ENCODE data around the gene RAP1GAP. TPM values are rescaled to one million over a fixed set of nuclear protein-coding genes. Genes with fewer than 3 reads are reported as not detected.

Gene RAP1GAP
- total RNA-seq, 2 experiments from 2014 or later = 1.3 to 1.6 TPM

DNA sequence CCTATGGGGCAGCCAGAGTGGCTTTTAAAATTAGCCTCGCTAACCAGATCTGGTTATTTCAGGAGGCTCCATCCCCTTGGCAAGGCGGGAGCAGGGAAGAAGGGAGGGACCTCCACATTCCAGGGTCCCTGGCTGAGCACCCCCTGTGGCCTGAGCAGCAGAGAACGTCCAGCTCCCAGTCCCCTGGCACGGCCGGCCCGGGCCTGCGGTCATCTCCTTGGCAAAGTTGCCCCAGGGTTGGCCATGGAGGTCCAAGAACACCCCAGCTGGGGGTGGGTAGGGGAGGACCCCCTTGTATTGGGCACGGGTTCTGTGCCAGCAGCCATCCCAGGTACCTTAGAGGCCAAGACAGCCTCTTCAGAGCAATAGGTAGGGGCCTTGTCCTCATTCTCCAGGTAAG is 75.9 kb downstream of the RAP1GAP start:
- TF ChIP-seq CTCF (IDR thresholded peaks at IDR 0.05) = no peak
- ATAC-seq (no peak), DNase-seq (no peak)
- Mint-ChIP-seq H3K36me3 (ENCODE audit: low read depth) (no peaks in the 10 kb centered on the region), H3K27me3 (peaks cover 2% of the 10 kb centered on the region), H3K27ac (no peak overlapping the region), H3K9me3 (no peaks in the 10 kb centered on the region), H3K4me3 (no peak overlapping the region), H3K4me1 (ENCODE audit: low read depth) (peaks cover 4% of the 10 kb centered on the region)
- CTCF ChIA-PET = no interaction called here
- intact Hi-C loops (cut with micrococcal nuclease) = no loop called here
- POLR2A ChIA-PET = no interaction called here

- H3K36me3 Mint-ChIP-seq (ENCODE audit: low read depth) = no peaks in the 10 kb centered on the region
- no peak overlapping the region for H3K4me3 Mint-ChIP-seq
- POLR2A ChIA-PET = no interaction called here
- peaks cover 4% of the 10 kb centered on the region for H3K4me1 Mint-ChIP-seq (ENCODE audit: low read depth)
- intact Hi-C loops (cut with micrococcal nuclease) = no loop called here
- H3K9me3 Mint-ChIP-seq = no peaks in the 10 kb centered on the region
- ATAC-seq (no peak), DNase-seq (no peak)
- CTCF ChIA-PET = no interaction called here
- H3K27me3 Mint-ChIP-seq = peaks cover 2% of the 10 kb centered on the region
- H3K27ac Mint-ChIP-seq = no peak overlapping the region
- TF ChIP-seq CTCF (IDR thresholded peaks at IDR 0.05) = no peak
Measured at GRCh38 chr1:21592086-21592865, 76.9 kb downstream of the RAP1GAP start.

DNA sequence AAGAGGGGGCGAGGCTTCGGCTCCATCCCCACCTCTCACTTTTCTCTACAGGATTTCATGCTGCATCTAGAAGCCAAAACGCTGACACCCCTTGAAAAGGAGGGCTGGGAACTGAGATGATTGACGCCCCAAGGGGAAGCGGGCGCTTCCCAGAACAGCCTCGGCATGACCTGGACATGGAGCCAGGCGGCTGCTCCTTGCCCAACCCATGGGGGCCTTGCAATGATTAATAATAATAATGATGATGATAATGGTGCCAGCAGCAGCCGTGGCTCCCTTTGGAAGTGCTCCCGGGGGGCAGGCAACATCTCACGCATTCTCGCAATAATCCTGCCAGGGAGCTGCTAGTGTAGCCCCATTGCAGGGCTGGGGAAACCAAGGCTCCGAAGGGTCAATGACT is 78.2 kb downstream of the RAP1GAP start:
- H3K9me3 Mint-ChIP-seq = no peaks in the 10 kb centered on the region
- intact Hi-C loops (cut with micrococcal nuclease) = no loop called here
- H3K4me1 Mint-ChIP-seq (ENCODE audit: low read depth) = peaks cover 4% of the 10 kb centered on the region
- ChIA-PET CTCF (no interaction called here), POLR2A (no interaction called here)
- H3K36me3 Mint-ChIP-seq (ENCODE audit: low read depth) = no peaks in the 10 kb centered on the region
- H3K4me3 Mint-ChIP-seq = no peak overlapping the region
- H3K27ac Mint-ChIP-seq = no peak overlapping the region
- DNase-seq (no peak), ATAC-seq (no peak)
- peaks cover 5% of the 10 kb centered on the region for H3K27me3 Mint-ChIP-seq
- TF ChIP-seq CTCF (IDR thresholded peaks at IDR 0.05) = no peak

DNA sequence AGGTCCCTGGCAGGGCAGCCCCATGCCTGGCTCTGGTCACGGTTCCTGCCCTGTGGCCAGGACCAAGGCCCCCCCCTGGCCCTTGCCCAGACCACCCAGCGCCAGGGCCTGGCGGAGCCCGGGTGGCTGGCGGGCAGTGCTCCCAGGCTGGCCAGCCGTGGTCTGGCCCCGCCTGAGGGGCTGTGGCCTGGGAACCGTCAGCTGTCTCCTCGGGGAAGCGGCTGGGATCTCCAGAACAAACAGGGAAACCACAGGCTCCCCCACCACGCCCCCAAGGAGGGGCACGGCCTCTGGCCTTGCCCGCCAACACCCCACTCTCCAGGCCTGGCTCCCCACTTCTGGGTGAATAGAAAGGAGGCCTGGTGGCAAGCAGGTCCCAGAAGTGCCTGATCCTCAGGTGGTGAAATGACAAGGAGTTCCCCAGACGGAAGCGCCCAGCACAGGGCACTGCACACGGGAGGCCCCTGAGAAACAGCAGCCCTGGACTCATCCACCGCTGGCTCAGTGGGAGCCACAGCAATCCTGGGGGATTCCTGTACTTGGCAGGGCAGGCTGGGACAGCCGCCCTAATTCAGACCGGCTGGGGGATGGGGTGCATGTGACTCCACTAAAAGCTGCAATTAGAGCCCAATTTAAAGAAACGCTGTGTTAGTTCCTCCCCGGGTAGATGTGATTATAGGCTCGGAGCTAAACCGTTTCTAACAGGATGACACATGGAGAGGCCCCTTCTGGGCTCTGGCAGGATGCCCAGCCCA is 78.9 kb downstream of the RAP1GAP start:
- H3K27ac Mint-ChIP-seq = no peak overlapping the region

More for the DNA sequence above, 78.9 kb downstream of the RAP1GAP start:
- ATAC-seq (no peak), DNase-seq (no peak)
- Mint-ChIP-seq H3K4me1 (ENCODE audit: low read depth) (peaks cover 4% of the 10 kb centered on the region), H3K4me3 (no peak overlapping the region), H3K36me3 (ENCODE audit: low read depth) (no peaks in the 10 kb centered on the region), H3K27me3 (peaks cover 5% of the 10 kb centered on the region), H3K9me3 (no peaks in the 10 kb centered on the region)
- POLR2A ChIA-PET = no interaction called here
- TF ChIP-seq CTCF (IDR thresholded peaks at IDR 0.05) = no peak
- CTCF ChIA-PET = no interaction called here
- intact Hi-C loops (cut with micrococcal nuclease) = no loop called here

All from activated CD8-positive, alpha-beta T cell treated with anti-CD3 and anti-CD28 coated beads for 36 hours (primary cell).